Mesendoderm (in vitro differentiated cells): ENCODE results near the gene MTX2.

Source experiments
- DNase-seq: peaks from one replicate; pipeline ENCODE4 v3.0.0; 2013
- H2AK5ac ChIP-seq: 2 replicates; pipeline ENCODE4 v1.6.1; 2013; ENCODE audit warnings: low read length, inconsistent platforms
- H2BK120ac ChIP-seq: 2 replicates; pipeline ENCODE4 v1.6.1; 2013; ENCODE audit warnings: low read depth, mild to moderate bottlenecking, low read length, moderate library complexity, mixed read lengths
- H2BK15ac ChIP-seq: replicated peaks from 2 replicates; pipeline ENCODE4 v1.6.1; 2013; ENCODE audit warnings: low read depth, mild to moderate bottlenecking, moderate library complexity
- H2BK5ac ChIP-seq: 2 replicates; pipeline ENCODE4 v1.6.1; 2013; ENCODE audit warnings: low read length, inconsistent platforms
- H3K18ac ChIP-seq: 2 replicates; pipeline ENCODE4 v1.6.1; 2013; ENCODE audit warnings: mild to moderate bottlenecking, low read length, mixed read lengths
- H3K23ac ChIP-seq: one replicate; pipeline ENCODE4 v1.6.1; 2013; ENCODE audit warnings: low read length
- H3K27ac ChIP-seq: 2 replicates; pipeline ENCODE4 v1.5.1; 2013; ENCODE audit warnings: low read depth, mild to moderate bottlenecking, inconsistent platforms, low read length, moderate library complexity
- H3K27me3 ChIP-seq: 2 replicates; pipeline ENCODE4 v1.6.1; 2013; ENCODE audit warnings: low read length, control low read depth, mild to moderate bottlenecking, inconsistent platforms; ENCODE audit not compliant: insufficient read depth, poor library complexity
- H3K36me3 ChIP-seq: 2 replicates; pipeline ENCODE4 v1.6.1; 2013; ENCODE audit warnings: low read length, inconsistent platforms; ENCODE audit not compliant: control insufficient read depth, insufficient read depth
- H3K4ac ChIP-seq: one replicate; pipeline ENCODE4 v1.6.1; 2013; ENCODE audit warnings: low read depth, mild to moderate bottlenecking, low read length, moderate library complexity
- H3K4me1 ChIP-seq: 2 replicates; pipeline ENCODE4 v1.6.1; 2013; ENCODE audit warnings: low read depth, low read length, inconsistent platforms; ENCODE audit not compliant: control insufficient read depth
- H3K4me2 ChIP-seq: 2 replicates; pipeline ENCODE4 v1.6.1; 2013; ENCODE audit warnings: low read length
- H3K4me3 ChIP-seq: 2 replicates; pipeline ENCODE4 v1.5.1; 2013; ENCODE audit warnings: mild to moderate bottlenecking, low read length
- H3K56ac ChIP-seq: one replicate; pipeline ENCODE4 v1.6.1; 2013; ENCODE audit warnings: low read length
- H3K79me1 ChIP-seq: 2 replicates; pipeline ENCODE4 v1.6.1; 2013; ENCODE audit warnings: low read length, inconsistent platforms
- H3K79me2 ChIP-seq: 2 replicates; pipeline ENCODE4 v1.6.1; 2013; ENCODE audit warnings: mild to moderate bottlenecking, low read length; ENCODE audit not compliant: control insufficient read depth, insufficient read depth
- H3K9ac ChIP-seq: 2 replicates; pipeline ENCODE4 v1.6.1; 2013; ENCODE audit warnings: low read length, inconsistent platforms
- H4K5ac ChIP-seq: one replicate; pipeline ENCODE4 v1.6.1; 2013; ENCODE audit warnings: low read length
- H4K8ac ChIP-seq: one replicate; pipeline ENCODE4 v1.6.1; 2013; ENCODE audit warnings: low read depth, mild to moderate bottlenecking, control low read depth, low read length, moderate library complexity
- WGBS: extraction: QIAGEN DNeasy Blood & Tissue Kit; methylation state at CpG from one replicate; pipeline ENCODE4 v1.1.7; 2013; ENCODE audit warnings: low lambda C conversion rate, missing lambda C conversion rate; ENCODE audit not compliant: insufficient coverage; ENCODE audit errors: extremely low coverage; 5-methylcytosine and 5-hydroxymethylcytosine counted together

MTX2 gene

GRCh38 chr2:176317199-176317598 lies 48.0 kb downstream of the MTX2 start:
- DNase-seq = no peak
- Histone ChIP-seq H3K23ac (no peak overlapping the region), H3K4ac (no peak overlapping the region), H4K8ac (no peak overlapping the region), H3K79me1 (no peaks in the 10 kb centered on the region), H3K27me3 (no peaks in the 10 kb centered on the region), H2BK120ac (no peak overlapping the region), H2BK15ac (no peak overlapping the region), H2AK5ac (no peak overlapping the region), H3K36me3 (no peaks in the 10 kb centered on the region), H3K27ac (no peak overlapping the region), H3K79me2 (no peaks in the 10 kb centered on the region), H3K56ac (no peak overlapping the region), H3K4me1 (peaks cover 3% of the 10 kb centered on the region), H3K4me3 (no peak overlapping the region), H4K5ac (no peak overlapping the region), H3K9ac (no peak overlapping the region), H2BK5ac (no peak overlapping the region), H3K18ac (no peak overlapping the region), H3K4me2 (no peak overlapping the region)

GRCh38 chr2:176317623-176318065 lies 48.4 kb downstream of the MTX2 start:
- Histone ChIP-seq H3K18ac (no peak overlapping the region), H3K9ac (no peak overlapping the region), H3K56ac (no peak overlapping the region), H4K5ac (no peak overlapping the region), H3K36me3 (no peaks in the 10 kb centered on the region), H3K4me2 (no peak overlapping the region), H2BK15ac (no peak overlapping the region), H3K79me1 (no peaks in the 10 kb centered on the region), H3K4me1 (peaks cover 3% of the 10 kb centered on the region), H2AK5ac (no peak overlapping the region), H4K8ac (no peak overlapping the region), H3K79me2 (no peaks in the 10 kb centered on the region), H2BK120ac (no peak overlapping the region), H3K27me3 (no peaks in the 10 kb centered on the region), H3K4me3 (no peak overlapping the region), H3K23ac (no peak overlapping the region), H3K4ac (no peak overlapping the region), H3K27ac (no peak overlapping the region), H2BK5ac (no peak overlapping the region)
- no peak for DNase-seq
- WGBS = no CpG with 5 or more reads among the region's 1 CpG

GRCh38 chr2:176321916-176322315 lies 52.7 kb downstream of the MTX2 start:
- Histone ChIP-seq H3K36me3 (no peaks in the 10 kb centered on the region), H2BK15ac (no peak overlapping the region), H3K18ac (no peak overlapping the region), H4K5ac (no peak overlapping the region), H3K27ac (no peak overlapping the region), H3K4me1 (peaks cover 3% of the 10 kb centered on the region), H3K56ac (no peak overlapping the region), H3K79me1 (no peaks in the 10 kb centered on the region), H2BK5ac (no peak overlapping the region), H3K23ac (no peak overlapping the region), H4K8ac (no peak overlapping the region), H3K4me3 (no peak overlapping the region), H3K4me2 (no peak overlapping the region), H2AK5ac (no peak overlapping the region), H3K9ac (no peak overlapping the region), H3K79me2 (no peaks in the 10 kb centered on the region), H3K27me3 (no peaks in the 10 kb centered on the region), H3K4ac (no peak overlapping the region), H2BK120ac (no peak overlapping the region)
- no peak for DNase-seq
- WGBS = no CpG with 5 or more reads among the region's 1 CpG

GRCh38 chr2:176324862-176325261 lies 55.6 kb downstream of the MTX2 start:
- Histone ChIP-seq H2AK5ac (no peak overlapping the region), H3K27me3 (no peaks in the 10 kb centered on the region), H3K27ac (no peak overlapping the region), H3K9ac (no peak overlapping the region), H3K4me3 (no peak overlapping the region), H3K36me3 (no peaks in the 10 kb centered on the region), H2BK120ac (no peak overlapping the region), H3K4me2 (no peak overlapping the region), H3K23ac (no peak overlapping the region), H3K4ac (no peak overlapping the region), H3K56ac (no peak overlapping the region), H4K5ac (no peak overlapping the region), H3K79me1 (no peaks in the 10 kb centered on the region), H3K18ac (no peak overlapping the region), H2BK15ac (no peak overlapping the region), H3K4me1 (no peaks in the 10 kb centered on the region), H4K8ac (no peak overlapping the region), H2BK5ac (no peak overlapping the region), H3K79me2 (no peaks in the 10 kb centered on the region)
- DNase-seq = no peak
- WGBS = no CpG with 5 or more reads among the region's 3 CpGs

- Histone ChIP-seq H3K18ac (no peak overlapping the region), H3K79me2 (no peaks in the 10 kb centered on the region), H3K79me1 (no peaks in the 10 kb centered on the region), H2BK5ac (no peak overlapping the region), H3K36me3 (no peaks in the 10 kb centered on the region), H3K27me3 (no peaks in the 10 kb centered on the region), H2AK5ac (no peak overlapping the region), H3K27ac (no peak overlapping the region), H4K8ac (no peak overlapping the region), H3K56ac (no peak overlapping the region), H4K5ac (no peak overlapping the region), H3K9ac (no peak overlapping the region), H2BK15ac (no peak overlapping the region), H3K23ac (no peak overlapping the region), H3K4me1 (no peaks in the 10 kb centered on the region), H3K4ac (no peak overlapping the region), H2BK120ac (no peak overlapping the region), H3K4me3 (no peak overlapping the region), H3K4me2 (no peak overlapping the region)
- no CpG with 5 or more reads among the region's 1 CpG for WGBS
- peak; percentile 93 for DNase-seq
These were observed 56.5 kb downstream of the MTX2 start for GRCh38 chr2:176325732-176326131.

- 100% methylated on average over 2 of the region's 3 CpGs for WGBS
- H2AK5ac ChIP-seq = no peak overlapping the region
These were observed 58.9 kb downstream of the MTX2 start for GRCh38 chr2:176328149-176328548.

More at GRCh38 chr2:176328149-176328548, 58.9 kb downstream of the MTX2 start:
- Histone ChIP-seq H4K5ac (no peak overlapping the region), H4K8ac (no peak overlapping the region), H2BK120ac (no peak overlapping the region), H3K18ac (no peak overlapping the region), H3K79me1 (no peaks in the 10 kb centered on the region), H3K4me3 (no peak overlapping the region), H3K79me2 (no peaks in the 10 kb centered on the region), H2BK5ac (no peak overlapping the region), H2BK15ac (no peak overlapping the region), H3K27ac (no peak overlapping the region), H3K23ac (no peak overlapping the region), H3K4me1 (no peaks in the 10 kb centered on the region), H3K27me3 (no peaks in the 10 kb centered on the region), H3K4ac (no peak overlapping the region), H3K36me3 (no peaks in the 10 kb centered on the region), H3K9ac (no peak overlapping the region), H3K4me2 (no peak overlapping the region), H3K56ac (no peak overlapping the region)
- DNase-seq = no peak
